WI38 (cell line): ENCODE measurements around the gene SIRT2.

Experiments used
- H3K4me3 ChIP-seq: 2 replicates; pipeline ENCODE4 v1.5.1; 2011; ENCODE audit warnings: low read depth, mild to moderate bottlenecking, control low read depth, low read length
- TF ChIP-seq, protein P1 (sequence below): IDR thresholded peaks from 2 replicates; pipeline ENCODE4 v1.5.1; 2012; ENCODE audit warnings: low read depth, mild to moderate bottlenecking, control low read depth, low read length

SIRT2 gene

DNA sequence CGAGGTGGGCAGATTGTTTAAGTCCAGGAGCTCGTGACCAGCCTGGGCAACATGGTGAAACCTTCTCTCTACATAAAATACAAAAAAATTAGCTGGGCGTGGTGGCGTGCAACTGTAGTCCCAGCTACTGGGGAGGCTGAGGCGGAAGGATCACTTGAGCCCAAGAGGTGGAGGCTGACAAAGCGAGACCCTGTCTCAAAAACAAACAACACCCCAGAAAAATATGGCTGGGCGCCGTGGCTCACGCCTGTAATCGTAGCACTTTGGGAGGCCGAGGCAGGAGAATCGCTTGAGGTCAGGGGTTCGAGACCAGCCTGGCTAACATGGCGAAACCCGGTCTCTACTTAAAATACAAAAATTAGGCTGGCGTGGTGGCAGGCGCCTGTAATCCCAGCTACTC, 46.2 kb downstream of the SIRT2 start:
- TF ChIP-seq, protein P1, sequence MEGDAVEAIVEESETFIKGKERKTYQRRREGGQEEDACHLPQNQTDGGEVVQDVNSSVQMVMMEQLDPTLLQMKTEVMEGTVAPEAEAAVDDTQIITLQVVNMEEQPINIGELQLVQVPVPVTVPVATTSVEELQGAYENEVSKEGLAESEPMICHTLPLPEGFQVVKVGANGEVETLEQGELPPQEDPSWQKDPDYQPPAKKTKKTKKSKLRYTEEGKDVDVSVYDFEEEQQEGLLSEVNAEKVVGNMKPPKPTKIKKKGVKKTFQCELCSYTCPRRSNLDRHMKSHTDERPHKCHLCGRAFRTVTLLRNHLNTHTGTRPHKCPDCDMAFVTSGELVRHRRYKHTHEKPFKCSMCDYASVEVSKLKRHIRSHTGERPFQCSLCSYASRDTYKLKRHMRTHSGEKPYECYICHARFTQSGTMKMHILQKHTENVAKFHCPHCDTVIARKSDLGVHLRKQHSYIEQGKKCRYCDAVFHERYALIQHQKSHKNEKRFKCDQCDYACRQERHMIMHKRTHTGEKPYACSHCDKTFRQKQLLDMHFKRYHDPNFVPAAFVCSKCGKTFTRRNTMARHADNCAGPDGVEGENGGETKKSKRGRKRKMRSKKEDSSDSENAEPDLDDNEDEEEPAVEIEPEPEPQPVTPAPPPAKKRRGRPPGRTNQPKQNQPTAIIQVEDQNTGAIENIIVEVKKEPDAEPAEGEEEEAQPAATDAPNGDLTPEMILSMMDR, result no peak
- H3K4me3 ChIP-seq, result peak overlapping the region; percentile 68

DNA sequence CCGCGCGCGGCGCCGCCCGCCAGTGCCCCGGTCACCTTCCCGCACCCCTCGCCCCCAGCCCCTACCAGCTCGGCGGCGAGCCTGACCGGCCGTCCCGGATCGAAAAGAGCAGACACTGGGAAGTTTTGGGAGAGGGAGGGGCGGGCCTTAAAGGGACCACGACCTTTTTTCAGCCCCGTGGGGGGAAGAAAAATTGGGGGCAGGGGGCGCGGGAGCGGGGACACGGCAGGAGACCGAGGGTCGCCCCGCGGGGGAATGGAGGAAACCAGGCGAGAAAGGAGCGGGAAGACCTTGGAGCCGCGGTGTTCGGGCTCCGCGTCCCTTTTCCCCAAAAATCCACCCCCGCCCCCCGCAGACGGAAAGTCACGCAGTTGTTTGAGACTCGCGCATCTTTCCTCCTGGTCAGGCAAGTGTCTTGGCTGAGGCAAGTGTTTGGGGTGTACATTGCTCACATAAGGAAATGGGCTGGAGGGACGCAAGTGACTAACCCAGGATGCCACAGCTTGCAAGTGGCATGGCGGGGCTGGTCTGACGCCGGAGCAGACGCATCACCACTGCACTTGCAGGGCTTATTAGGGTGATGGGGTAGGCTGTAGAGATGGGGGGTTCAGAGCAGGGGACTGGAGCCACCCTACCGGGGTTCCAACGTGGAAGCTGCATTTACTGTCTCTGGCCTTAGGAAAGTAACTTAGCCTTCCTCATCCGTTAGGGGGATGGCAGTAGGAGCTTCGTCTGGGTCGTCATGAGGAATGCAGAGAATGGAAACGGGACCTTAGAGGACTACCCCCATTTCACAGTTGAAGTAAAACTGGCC, 47.0 kb downstream of the SIRT2 start:
- TF ChIP-seq, protein P1, result no peak
- H3K4me3 ChIP-seq, result peak overlapping the region; percentile 68

DNA sequence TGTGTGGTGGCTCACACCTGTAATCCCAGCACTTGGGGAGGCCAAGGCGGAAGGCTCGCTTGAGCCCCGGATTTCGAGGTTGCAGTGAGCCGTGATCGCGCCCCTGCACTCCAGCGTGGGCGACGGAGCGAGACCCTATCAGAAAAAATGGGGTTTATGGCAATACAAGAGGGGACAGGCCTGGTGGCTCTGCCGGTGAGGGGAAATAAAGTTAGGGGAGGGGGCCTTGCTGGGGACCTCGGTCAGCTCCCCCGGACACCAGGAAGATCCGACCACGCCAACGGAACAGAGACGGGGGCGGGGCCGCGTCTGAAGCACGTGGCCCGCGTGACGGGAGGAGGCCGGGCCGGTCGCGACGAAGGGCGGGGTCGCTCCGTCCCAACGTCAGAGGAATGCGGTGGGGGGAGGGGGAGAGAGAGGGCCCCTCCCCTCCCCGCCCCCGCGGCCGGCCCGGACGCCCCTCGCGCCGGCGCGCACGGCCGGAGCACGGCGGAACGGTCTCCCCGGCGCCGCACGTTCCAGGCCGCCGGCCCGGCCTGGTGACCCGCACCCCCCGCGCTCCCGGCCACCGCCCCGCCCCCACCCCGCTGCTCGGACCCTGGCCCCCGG, 47.7 kb downstream of the SIRT2 start:
- TF ChIP-seq, protein P1, result no peak
- peak overlapping the region; percentile 68 for H3K4me3 ChIP-seq

DNA sequence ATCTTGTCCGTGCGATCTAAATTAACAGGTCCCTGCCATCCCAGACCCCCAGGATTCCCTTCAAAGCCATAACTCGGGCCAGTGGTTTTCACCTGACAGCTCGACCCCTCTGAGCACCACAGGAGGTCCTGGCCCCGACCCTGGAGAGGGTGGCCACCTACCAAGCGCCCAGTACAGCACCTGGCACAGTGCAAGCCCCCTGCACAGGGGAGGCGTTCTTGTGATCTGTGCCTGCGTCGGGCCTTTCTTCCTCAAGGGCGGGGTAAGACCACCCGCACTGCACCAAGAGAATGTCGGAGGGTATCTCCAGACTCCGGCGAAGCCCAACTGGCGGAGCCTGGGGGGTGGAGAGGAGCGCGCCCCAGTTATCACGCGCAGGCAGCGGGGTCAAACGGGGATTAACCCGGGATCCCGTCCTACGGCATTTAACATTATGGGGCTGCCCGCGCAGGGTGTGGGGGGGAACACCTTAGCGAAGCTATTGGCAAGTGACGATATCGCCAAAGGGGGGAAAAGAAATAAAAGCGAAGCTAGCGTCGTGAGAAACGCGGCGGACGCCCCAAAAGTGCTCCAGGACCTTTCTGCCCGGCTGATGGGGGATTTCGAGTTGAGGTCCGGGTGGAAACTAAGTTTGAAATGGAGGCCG, 48.3 kb downstream of the SIRT2 start:
- TF ChIP-seq, protein P1, result no peak

DNA sequence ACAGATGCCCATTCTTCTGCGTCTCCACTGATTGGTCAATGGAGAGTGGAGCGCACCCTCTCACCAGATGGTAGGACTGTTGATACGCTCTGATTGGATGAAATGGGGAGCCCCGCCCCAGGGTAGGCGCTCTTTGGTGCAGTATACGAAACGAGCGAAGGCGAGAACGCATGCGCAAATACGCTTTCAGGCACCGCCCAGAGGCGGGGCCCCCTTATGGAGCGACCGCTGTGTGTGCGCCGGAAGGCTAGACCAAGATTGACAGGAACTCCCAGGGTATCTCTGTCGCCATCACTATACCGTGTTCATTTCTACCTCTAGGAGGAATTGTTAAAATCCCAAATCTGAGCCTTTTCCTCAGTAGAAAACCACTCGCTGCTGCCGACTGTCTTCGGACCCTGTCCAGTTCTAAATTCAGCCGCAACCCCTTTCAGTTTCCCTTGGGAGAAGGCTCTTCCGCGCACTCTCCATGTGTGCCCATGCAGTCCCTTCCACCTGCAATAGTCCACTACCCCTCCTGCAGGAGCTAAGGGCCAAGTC, 48.9 kb downstream of the SIRT2 start:
- peak overlapping the region; percentile 48 for H3K4me3 ChIP-seq
- TF ChIP-seq, protein P1, result 0 out of 2 replicates have a peak, but pooled peaks have one; percentile 7

More for the DNA sequence above, 48.3 kb downstream of the SIRT2 start:
- H3K4me3 ChIP-seq, result peak overlapping the region; percentile 48

DNA sequence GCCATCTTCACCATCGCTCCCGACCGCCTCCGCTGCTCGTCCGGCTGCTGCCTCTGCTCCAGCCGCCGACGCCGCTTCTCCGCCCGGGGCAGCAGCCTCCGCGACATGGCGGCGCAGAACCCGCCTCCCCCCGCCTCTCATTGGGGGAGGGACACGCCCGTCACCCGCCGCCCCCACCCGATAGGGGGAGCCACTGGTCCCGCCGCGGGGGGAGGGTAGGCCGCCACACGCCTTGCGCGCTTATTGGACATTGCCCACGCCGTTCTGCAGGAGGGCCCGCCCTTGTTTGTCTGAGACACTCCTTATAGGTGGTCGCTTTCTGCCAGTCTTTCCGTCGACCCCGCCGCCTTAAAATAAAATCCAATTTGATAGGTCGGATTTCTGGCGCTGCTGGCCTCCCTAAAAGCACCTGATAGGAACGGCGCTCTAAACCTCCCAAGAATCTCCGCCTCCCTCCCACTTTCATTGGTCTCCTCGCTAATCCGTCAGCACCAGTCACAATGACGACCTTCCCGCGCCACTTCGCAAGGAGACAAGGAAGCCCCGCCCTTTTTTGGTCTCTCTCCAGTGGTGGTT, 49.5 kb downstream of the SIRT2 start, which contains the start of gene HNRNPL:
TSS of gene HNRNPL (minus strand) at position 127 of the 576 bp plus-strand sequence. CDS start at position 107, 20 bp downstream.
- peak within 1 kb of the TSS; percentile 77 for H3K4me3 ChIP-seq
- TF ChIP-seq, protein P1, result no peak
